Gastrocnemius medialis (tissue), 4 donors: Measurements from ENCODE around the gene ADAMTS14. TPM values are rescaled to one million over a fixed set of nuclear protein-coding genes. Genes with fewer than 3 reads are reported as not detected.

ENCODE experiments used
- ATAC-seq, 2 donors: fragments of 150-250 bp; one replicate each; pipeline ENCODE4 v1.9.1; 2016
- DNase-seq, 2 donors: peaks; one replicate each; pipeline ENCODE4 v3.0.0-alpha.2; 2019
- H3K27ac ChIP-seq, 4 donors: fragments of 200-600 bp; sonication (generic); 1 replicate in 1 of 4; 2 replicates in 3 of 4; pipeline ENCODE4 v1.5.1; 2016 to 2018; ENCODE audit warnings: mild to moderate bottlenecking in 2 of 4, moderate library complexity in 1 of 4
- H3K27me3 ChIP-seq, 3 donors: fragments of 200-600 bp; sonication (generic) in 2 of 3; 1 replicate in 1 of 3; 2 replicates in 2 of 3; pipeline versions ENCODE4 v1.5.1 to v1.6.0; 2016 to 2019; ENCODE audit warnings: mild to moderate bottlenecking in 1 of 3, moderate library complexity in 1 of 3
- H3K36me3 ChIP-seq, 2 donors: fragments of 200-600 bp; sonication (generic) in 1 of 2; one replicate each; pipeline ENCODE4 v1.5.1; 2017 to 2018
- H3K4me1 ChIP-seq, 2 donors: fragments of 200-600 bp; sonication (generic) in 1 of 2; one replicate each; pipeline ENCODE4 v1.5.1; 2016 to 2017; ENCODE audit warnings: mild to moderate bottlenecking in 2 of 2
- H3K4me3 ChIP-seq, 4 donors: fragments of 200-600 bp; sonication (generic) in 3 of 4; 1 replicate in 1 of 4; 2 replicates in 3 of 4; pipeline ENCODE4 v1.5.1; 2016 to 2019; ENCODE audit warnings: mild to moderate bottlenecking in 2 of 4
- H3K9me3 ChIP-seq, 3 donors: fragments of 200-600 bp; sonication (generic) in 2 of 3; 1 replicate in 1 of 3; 2 replicates in 2 of 3; pipeline ENCODE4 v1.5.1; 2016 to 2019
- POLR2A ChIP-seq, 2 donors: fragments of 450-650 bp; IDR thresholded peaks; one replicate each; pipeline ENCODE4 v1.6.1; 2017; ENCODE audit warnings: antibody characterized with exemption in 2 of 2, mild to moderate bottlenecking in 2 of 2, moderate library complexity in 2 of 2
- in situ Hi-C, 4 donors: fragments of 200-750 bp; cut with MboI; loops; one replicate each; pipeline versions ENCODE4 v1.15.0 to v1.8.0; 2017; ENCODE audit warnings: low sequenced_read_pairs in 4 of 4
- intact Hi-C: fragments of 100-400 bp; cut with DNase I; formaldehyde crosslinking; loops from one replicate; pipeline ENCODE4 v1.15.1; 2023; ENCODE audit warnings: low total_unique reads
- total RNA-seq, 4 donors: library from RNA; depleted of rRNA; stranded (reverse); fragments of >200 nt; gene quantifications; one replicate each; pipeline versions ENCODE4 v1.1.0 to v1.2.3, GENCODE V29; 2016
- TF ChIP-seq, protein P1 (sequence below), 5 experiments: fragments of 450-650 bp in 3 of 5; fragments of 200-600 bp in 2 of 5; sonication (generic) in 2 of 5; IDR thresholded peaks in 4 of 5; conservative IDR thresholded peaks in 1 of 5; 1 replicate in 4 of 5; 2 replicates in 1 of 5; pipeline ENCODE4 v1.5.1; 2016 to 2019; ENCODE audit warnings: antibody characterized with exemption in 5 of 5, mild to moderate bottlenecking in 3 of 5, moderate library complexity in 3 of 5

The ADAMTS14 gene
- total RNA-seq, 4 donors from 2014 or later: 0.10 TPM; not detected in 3

DNA sequence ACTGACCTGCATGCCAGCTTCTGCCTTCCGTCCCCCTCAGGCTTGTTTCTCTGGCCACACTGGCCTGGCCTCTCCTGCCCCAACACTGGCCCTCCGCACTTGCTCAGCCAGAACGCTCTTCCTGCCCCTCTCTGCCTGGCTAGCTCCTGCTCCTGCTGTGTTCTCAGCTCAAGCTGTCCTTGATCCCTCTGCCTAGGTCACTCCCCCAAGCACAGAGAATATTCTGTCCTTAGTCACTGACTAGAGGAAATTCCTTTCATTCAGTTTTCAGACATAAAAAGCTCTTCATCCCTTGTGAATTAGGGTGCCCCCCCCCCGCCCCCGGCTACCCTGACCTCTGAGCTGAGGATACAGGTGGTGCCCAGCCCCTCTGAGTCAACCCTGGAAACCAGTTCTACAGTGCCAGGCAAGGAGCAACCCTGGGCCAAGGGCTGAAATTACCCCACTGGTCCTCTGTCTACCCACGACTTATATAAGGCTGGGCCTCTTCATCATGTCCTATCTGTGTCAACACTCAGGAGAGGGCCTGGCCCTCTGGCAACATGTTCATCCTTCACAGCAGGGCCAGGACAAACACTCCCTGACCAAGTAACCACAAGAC lies 136.8 kb downstream of the ADAMTS14 start:
- no peaks in the 10 kb centered on the region for H3K36me3 ChIP-seq
- ATAC-seq: no peak
- intact Hi-C loops: no loop called here

DNA sequence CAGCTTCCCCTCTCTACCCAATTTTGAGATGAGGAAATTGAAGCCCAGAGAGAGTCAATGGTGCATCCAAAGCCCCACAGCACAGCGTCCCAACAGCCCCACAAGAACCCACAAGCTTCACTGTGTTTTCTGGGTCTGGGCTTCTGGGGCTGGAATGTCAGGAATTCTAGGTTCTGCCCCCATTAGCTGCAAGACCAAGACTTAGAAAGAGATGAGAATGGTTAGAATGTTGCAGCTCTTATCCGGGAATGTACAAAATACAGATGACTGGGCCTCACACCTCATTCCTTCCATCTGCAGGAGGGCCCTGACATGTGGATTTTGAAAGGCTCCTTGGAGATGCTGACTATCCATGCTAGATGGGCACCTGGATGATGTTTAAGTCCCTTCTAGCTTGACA lies 137.4 kb downstream of the ADAMTS14 start:
- Histone ChIP-seq H3K9me3 (no peaks in the 10 kb centered on the region), H3K4me3 (no peak overlapping the region), H3K4me1 (no peaks in the 10 kb centered on the region), H3K36me3 (no peaks in the 10 kb centered on the region), H3K27me3 (no peaks in the 10 kb centered on the region), H3K27ac (no peak overlapping the region)
- ATAC-seq (no peak), DNase-seq (no peak)
- in situ Hi-C loops: loop anchor here in 2 of 4 donors (5.0 kb wide), 1 partner anchor 73 kb away; no protein-coding TSS in a partner anchor
- intact Hi-C loops: no loop called here
- TF ChIP-seq, protein P1, sequence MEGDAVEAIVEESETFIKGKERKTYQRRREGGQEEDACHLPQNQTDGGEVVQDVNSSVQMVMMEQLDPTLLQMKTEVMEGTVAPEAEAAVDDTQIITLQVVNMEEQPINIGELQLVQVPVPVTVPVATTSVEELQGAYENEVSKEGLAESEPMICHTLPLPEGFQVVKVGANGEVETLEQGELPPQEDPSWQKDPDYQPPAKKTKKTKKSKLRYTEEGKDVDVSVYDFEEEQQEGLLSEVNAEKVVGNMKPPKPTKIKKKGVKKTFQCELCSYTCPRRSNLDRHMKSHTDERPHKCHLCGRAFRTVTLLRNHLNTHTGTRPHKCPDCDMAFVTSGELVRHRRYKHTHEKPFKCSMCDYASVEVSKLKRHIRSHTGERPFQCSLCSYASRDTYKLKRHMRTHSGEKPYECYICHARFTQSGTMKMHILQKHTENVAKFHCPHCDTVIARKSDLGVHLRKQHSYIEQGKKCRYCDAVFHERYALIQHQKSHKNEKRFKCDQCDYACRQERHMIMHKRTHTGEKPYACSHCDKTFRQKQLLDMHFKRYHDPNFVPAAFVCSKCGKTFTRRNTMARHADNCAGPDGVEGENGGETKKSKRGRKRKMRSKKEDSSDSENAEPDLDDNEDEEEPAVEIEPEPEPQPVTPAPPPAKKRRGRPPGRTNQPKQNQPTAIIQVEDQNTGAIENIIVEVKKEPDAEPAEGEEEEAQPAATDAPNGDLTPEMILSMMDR (IDR thresholded peaks at IDR 0.05 in 4 of 5, conservative IDR thresholded peaks at IDR 0.05 in 1 of 5): no peak
- no peak for TF ChIP-seq POLR2A (IDR thresholded peaks at IDR 0.05)

More for the DNA sequence above, 136.8 kb downstream of the ADAMTS14 start:
- H3K4me1 ChIP-seq: no peaks in the 10 kb centered on the region
- no peak for TF ChIP-seq POLR2A (IDR thresholded peaks at IDR 0.05)
- TF ChIP-seq, protein P1 (IDR thresholded peaks at IDR 0.05 in 4 of 5, conservative IDR thresholded peaks at IDR 0.05 in 1 of 5): no peak
- in situ Hi-C loops: no loop called here
- H3K9me3 ChIP-seq: no peaks in the 10 kb centered on the region
- no peak overlapping the region for H3K27ac ChIP-seq
- no peak overlapping the region for H3K4me3 ChIP-seq
- H3K27me3 ChIP-seq: no peaks in the 10 kb centered on the region
- DNase-seq: no peak

DNA sequence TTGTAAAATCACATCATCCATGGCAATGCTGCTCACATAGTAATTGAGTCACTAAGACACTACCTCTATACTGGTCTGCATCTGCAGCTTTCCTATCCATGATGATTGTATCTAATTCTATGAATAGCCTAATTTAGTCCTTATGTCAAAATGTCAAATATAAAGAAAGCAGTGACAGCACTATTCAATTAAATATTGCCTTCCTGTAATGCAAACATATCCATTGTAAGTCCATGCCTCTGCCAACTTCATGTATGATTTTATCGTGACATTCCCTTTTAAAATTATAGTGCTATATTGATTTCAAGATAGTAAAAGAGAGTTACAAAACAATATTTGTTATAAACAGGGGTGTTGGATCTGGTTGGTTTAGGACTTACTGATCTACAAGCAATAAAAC lies 138.7 kb downstream of the ADAMTS14 start:
- Histone ChIP-seq H3K4me3 (no peak overlapping the region), H3K27ac (no peak overlapping the region), H3K36me3 (no peaks in the 10 kb centered on the region), H3K9me3 (no peaks in the 10 kb centered on the region), H3K27me3 (no peaks in the 10 kb centered on the region), H3K4me1 (peaks cover 0 to 4% of the 10 kb centered on the region in 2 donors)
- DNase-seq (no peak), ATAC-seq (no peak)
- in situ Hi-C loops (loop anchor here in 2 of 4 donors (5.0 kb wide), 1 partner anchor 71 kb away; no protein-coding TSS in a partner anchor), intact Hi-C loops (no loop called here)
- TF ChIP-seq POLR2A (IDR thresholded peaks at IDR 0.05): no peak
- TF ChIP-seq, protein P1 (IDR thresholded peaks at IDR 0.05 in 4 of 5, conservative IDR thresholded peaks at IDR 0.05 in 1 of 5): no peak

DNA sequence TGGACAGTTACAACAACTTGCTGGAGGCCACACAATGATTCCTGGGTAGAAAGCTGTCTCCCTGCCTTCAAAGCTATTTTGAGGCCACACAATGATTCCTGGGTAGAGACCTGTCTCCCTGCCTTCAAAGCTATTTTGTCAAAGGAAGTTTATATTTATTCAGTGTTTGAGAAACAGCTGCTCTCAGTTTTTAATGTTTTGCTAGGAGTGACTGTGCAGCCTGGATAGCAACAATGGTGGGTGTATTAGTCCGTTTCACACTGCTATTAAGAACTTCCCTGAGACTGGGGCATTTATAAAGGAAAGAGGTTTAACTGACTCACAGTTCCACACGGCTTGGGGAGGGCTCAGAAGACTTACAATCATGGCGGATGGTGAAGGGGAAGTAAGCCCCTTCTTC lies 139.6 kb downstream of the ADAMTS14 start:
- Histone ChIP-seq H3K4me1 (peaks cover 4 to 8% of the 10 kb centered on the region in 2 donors), H3K36me3 (no peaks in the 10 kb centered on the region), H3K27ac (no peak overlapping the region), H3K27me3 (no peaks in the 10 kb centered on the region), H3K4me3 (no peak overlapping the region), H3K9me3 (no peaks in the 10 kb centered on the region)
- in situ Hi-C loops (loop anchor here in 2 of 4 donors (5.0 kb wide), 1 partner anchor 70 kb away; no protein-coding TSS in a partner anchor), intact Hi-C loops (no loop called here)
- DNase-seq: no peak
- ATAC-seq: no peak
- TF ChIP-seq, protein P1 (IDR thresholded peaks at IDR 0.05 in 4 of 5, conservative IDR thresholded peaks at IDR 0.05 in 1 of 5): no peak
- TF ChIP-seq POLR2A (IDR thresholded peaks at IDR 0.05): no peak

Other genes starting within 250 kb of the ADAMTS14 start
- gene NODAL, start 230.8 kb upstream of the ADAMTS14 start, total RNA-seq: not detected
- 1 to 10 TPM; 1.4 to 4.1 (median 2.3) TPM for gene PALD1, start 193.7 kb upstream of the ADAMTS14 start, total RNA-seq
- gene PRF1, start 69.8 kb upstream of the ADAMTS14 start, total RNA-seq: 1 to 10 TPM in 1 of 4 donors, under 1 TPM in 2, not detected in 1; 0.18 to 2.1 (median 0.31) TPM
- not detected for gene TBATA, start 112.9 kb downstream of the ADAMTS14 start, total RNA-seq
- 10 to 100 TPM in 3 of 4 donors, 1 to 10 TPM in 1; 6.5 to 17.1 (median 11.3) TPM for gene SGPL1, start 143.4 kb downstream of the ADAMTS14 start, total RNA-seq
- 10 to 100 TPM; 31.0 to 57.8 (median 52.4) TPM for gene PCBD1, start 216.1 kb downstream of the ADAMTS14 start, total RNA-seq